HEK293T (cell line): ENCODE measurements around the gene WNT9A.

Experiments
- ZNF384 ChIP-seq: fragments of 450-650 bp; IDR thresholded peaks from 2 replicates; pipeline ENCODE4 v1.6.1; 2016
- TF ChIP-seq, protein P1 (sequence below): fragments of 450-650 bp; IDR thresholded peaks from 2 replicates; pipeline ENCODE4 v1.6.1; 2016

GRCh38 chr1:227950735-227951346 is 3.1 kb upstream of the WNT9A start:
- TF ChIP-seq, protein P1, sequence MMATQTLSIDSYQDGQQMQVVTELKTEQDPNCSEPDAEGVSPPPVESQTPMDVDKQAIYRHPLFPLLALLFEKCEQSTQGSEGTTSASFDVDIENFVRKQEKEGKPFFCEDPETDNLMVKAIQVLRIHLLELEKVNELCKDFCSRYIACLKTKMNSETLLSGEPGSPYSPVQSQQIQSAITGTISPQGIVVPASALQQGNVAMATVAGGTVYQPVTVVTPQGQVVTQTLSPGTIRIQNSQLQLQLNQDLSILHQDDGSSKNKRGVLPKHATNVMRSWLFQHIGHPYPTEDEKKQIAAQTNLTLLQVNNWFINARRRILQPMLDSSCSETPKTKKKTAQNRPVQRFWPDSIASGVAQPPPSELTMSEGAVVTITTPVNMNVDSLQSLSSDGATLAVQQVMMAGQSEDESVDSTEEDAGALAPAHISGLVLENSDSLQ = no peak
- TF ChIP-seq ZNF384 = no peak
